ENCODE results near the gene SPOCK2.

SPOCK2 gene

GRCh38 chr10:72126872-72127232 lies 38.5 kb upstream of the SPOCK2 start:
- no peak overlapping the region for H3K27ac ChIP-seq
- TF ChIP-seq, protein P1, sequence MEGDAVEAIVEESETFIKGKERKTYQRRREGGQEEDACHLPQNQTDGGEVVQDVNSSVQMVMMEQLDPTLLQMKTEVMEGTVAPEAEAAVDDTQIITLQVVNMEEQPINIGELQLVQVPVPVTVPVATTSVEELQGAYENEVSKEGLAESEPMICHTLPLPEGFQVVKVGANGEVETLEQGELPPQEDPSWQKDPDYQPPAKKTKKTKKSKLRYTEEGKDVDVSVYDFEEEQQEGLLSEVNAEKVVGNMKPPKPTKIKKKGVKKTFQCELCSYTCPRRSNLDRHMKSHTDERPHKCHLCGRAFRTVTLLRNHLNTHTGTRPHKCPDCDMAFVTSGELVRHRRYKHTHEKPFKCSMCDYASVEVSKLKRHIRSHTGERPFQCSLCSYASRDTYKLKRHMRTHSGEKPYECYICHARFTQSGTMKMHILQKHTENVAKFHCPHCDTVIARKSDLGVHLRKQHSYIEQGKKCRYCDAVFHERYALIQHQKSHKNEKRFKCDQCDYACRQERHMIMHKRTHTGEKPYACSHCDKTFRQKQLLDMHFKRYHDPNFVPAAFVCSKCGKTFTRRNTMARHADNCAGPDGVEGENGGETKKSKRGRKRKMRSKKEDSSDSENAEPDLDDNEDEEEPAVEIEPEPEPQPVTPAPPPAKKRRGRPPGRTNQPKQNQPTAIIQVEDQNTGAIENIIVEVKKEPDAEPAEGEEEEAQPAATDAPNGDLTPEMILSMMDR (conservative IDR thresholded peaks at IDR 0.05) = no peak
- TF ChIP-seq ZFX (IDR thresholded peaks at IDR 0.05) = no peak

DNA sequence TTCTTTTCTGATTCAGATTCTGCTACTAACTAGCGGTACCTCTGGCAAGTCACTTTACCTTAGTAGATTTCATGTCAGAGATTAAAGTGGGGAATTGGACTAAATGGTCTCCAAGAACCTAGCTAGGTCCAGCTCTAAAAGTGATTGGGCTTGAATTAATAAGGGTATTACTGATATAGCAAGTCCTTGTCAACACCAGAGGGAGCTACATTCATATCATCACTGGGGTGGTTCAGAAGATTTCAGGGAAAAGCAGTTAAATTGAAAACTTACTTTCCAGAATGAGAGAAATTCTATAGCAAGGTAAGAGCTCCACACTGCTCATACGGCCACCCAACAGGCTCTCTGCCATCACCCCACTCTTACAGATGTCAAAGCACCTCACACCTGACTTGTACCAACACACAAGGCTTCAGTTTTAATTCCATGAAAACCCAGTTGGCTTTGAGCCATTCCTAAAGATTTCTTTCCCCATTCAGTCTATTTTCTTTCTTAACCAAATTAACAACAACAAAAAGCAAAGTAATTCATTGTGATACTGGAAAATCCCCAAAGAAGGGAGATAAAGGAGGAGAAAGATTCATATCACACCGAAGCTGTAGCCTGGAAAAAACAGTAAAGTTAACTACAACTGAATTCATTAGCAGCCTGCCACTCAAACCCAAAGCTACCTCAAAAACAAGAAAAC lies 38.0 kb upstream of the SPOCK2 start:
- H3K27ac ChIP-seq = no peak overlapping the region
- TF ChIP-seq, protein P1 (conservative IDR thresholded peaks at IDR 0.05) = peak; percentile 47
- TF ChIP-seq ZFX (IDR thresholded peaks at IDR 0.05) = no peak

GRCh38 chr10:72124989-72125388 lies 36.6 kb upstream of the SPOCK2 start:
- TF ChIP-seq, protein P1 (conservative IDR thresholded peaks at IDR 0.05) = no peak
- no peak for TF ChIP-seq ZFX (IDR thresholded peaks at IDR 0.05)
- no peak overlapping the region for H3K27ac ChIP-seq

DNA sequence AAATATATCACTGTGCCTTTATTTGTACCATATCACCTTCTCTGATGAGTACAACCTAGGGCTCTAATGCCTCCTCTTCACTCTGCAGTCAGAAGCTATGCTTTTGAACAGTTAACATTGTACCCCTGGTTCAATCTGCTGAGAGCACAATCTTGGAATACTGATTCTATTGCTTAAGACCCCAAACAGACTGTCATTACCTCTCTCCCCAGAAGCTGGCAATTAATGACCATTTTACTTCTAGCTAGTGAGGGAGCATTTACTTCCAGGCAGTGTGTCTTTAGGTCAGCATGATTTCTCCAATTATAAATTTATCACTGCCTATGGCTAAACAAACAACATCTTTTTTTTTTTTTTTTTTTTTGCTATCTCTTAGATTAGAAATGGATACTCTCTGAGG lies 36.0 kb upstream of the SPOCK2 start:
- H3K27ac ChIP-seq = no peak overlapping the region
- TF ChIP-seq, protein P1 (conservative IDR thresholded peaks at IDR 0.05) = no peak
- no peak for TF ChIP-seq ZFX (IDR thresholded peaks at IDR 0.05)

DNA sequence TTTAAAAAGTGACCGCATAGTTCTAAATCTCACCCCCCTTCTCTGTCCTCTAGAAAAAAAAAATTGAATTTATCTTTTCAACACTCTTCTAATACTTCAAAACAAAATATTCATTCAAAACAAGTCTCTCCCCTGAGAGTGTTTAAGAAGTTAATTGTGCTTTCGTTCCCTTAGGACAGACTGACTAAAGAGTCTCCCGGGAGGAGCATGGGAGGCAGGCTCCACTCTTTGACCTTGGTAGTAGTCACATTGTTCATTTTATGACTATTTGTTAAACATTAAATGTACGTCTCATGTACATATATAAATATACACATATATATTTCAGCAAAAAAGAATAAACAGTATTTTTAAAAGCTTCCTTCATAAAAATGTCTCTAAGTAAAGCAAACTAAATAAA lies 35.3 kb upstream of the SPOCK2 start:
- TF ChIP-seq ZFX (IDR thresholded peaks at IDR 0.05) = no peak
- TF ChIP-seq, protein P1 (conservative IDR thresholded peaks at IDR 0.05) = no peak
- H3K27ac ChIP-seq = no peak overlapping the region

DNA sequence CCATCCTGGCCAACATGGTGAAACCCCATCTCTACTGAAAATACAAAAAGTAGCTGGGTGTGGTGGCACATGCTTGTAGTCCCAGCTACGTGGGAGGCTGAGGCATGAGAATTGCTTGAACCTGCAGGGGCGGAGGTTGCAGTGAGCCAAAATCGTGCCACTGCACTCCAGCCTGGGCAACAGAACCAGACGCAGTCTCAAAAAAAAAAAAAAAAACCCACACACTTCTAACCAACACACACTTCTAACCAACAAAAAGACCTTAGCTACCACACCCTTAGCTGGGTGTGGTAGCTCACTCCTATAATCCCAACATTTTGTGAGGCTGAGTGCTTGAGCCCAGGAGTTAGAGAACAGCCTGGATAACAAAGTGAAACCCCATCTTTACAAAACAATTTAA lies 33.9 kb upstream of the SPOCK2 start:
- H3K27ac ChIP-seq = no peak overlapping the region
- TF ChIP-seq, protein P1 (conservative IDR thresholded peaks at IDR 0.05) = no peak
- no peak for TF ChIP-seq ZFX (IDR thresholded peaks at IDR 0.05)

DNA sequence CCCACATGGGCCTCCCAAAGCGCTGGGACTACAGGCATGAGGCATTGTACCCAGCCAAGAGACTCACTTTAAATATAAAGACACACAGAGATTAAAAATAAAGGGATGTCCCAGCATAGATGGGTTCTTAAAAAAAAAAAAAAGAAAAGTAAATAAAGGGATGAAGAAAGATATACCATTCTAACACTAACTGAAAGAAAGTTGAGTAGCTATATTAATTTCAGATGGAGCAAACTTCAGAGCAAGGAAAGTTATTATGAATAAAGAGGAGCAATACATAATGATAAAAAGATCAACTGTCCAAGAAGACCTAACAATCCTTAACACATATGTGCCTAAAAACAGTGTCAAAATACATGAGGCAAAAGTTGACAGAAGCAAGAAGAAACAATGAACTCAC lies 33.0 kb upstream of the SPOCK2 start:
- TF ChIP-seq ZFX (IDR thresholded peaks at IDR 0.05) = no peak
- TF ChIP-seq, protein P1 (conservative IDR thresholded peaks at IDR 0.05) = no peak
- H3K27ac ChIP-seq = no peak overlapping the region
